ENCODE data around the gene DSCAM.
A peak's percentile ranks its signal among the peaks of the same experiment; 100 is the strongest.

The DSCAM gene

DNA sequence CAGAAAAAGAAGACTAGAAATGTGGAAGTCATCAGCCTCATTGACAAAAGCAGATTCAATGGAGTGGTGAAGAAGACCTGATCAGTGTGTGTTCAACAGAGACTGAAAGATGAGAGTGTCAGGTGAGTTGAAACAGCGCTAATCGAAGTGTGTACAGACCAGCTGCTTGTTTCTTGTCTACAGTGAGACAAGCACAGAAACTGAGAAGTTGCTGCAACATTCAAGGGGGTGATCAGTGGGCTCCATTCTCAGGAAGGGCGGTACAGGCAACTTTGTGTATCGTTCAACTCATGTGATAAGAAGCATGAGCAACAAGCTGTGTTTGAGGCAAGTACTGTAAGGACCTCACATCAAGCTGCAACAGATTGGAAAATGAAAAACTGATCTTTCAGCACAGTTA, 19.4 kb downstream of the DSCAM start:
- no peaks in the 10 kb centered on the region for H3K27me3 ChIP-seq
- H3K4me2 ChIP-seq = no peak overlapping the region
- no peaks in the 10 kb centered on the region for H4K20me1 ChIP-seq
- no peaks in the 10 kb centered on the region for H3K36me3 ChIP-seq
- no peak overlapping the region for H3K4me3 ChIP-seq
- no peak overlapping the region for H3K9ac ChIP-seq
- H3K9me3 ChIP-seq = no peaks in the 10 kb centered on the region
- H3K4me1 ChIP-seq = no peaks in the 10 kb centered on the region
- H3K27ac ChIP-seq = no peak overlapping the region
- TF ChIP-seq Cebpa-rat (IDR thresholded peaks at IDR 0.05) = no peak

GRCh38 chr21:40819071-40819900, 27.7 kb downstream of the DSCAM start:
- Histone ChIP-seq H3K36me3 (no peaks in the 10 kb centered on the region), H4K20me1 (no peaks in the 10 kb centered on the region), H3K9me3 (no peaks in the 10 kb centered on the region), H3K27ac (no peak overlapping the region), H3K4me2 (peak overlapping the region; percentile 30; the same call in 1 of the 2 replicates), H3K4me1 (peaks cover 10% of the 10 kb centered on the region), H3K9ac (no peak overlapping the region), H3K4me3 (no peak overlapping the region), H3K27me3 (no peaks in the 10 kb centered on the region)
- no peak for TF ChIP-seq Cebpa-rat (IDR thresholded peaks at IDR 0.05)

GRCh38 chr21:40813918-40814317, 33.0 kb downstream of the DSCAM start:
- Histone ChIP-seq H3K9me3 (no peaks in the 10 kb centered on the region), H3K4me1 (peaks cover 8% of the 10 kb centered on the region), H3K27ac (no peak overlapping the region), H3K27me3 (no peaks in the 10 kb centered on the region), H3K4me3 (no peak overlapping the region), H3K4me2 (no peak overlapping the region), H3K9ac (no peak overlapping the region), H4K20me1 (no peaks in the 10 kb centered on the region), H3K36me3 (no peaks in the 10 kb centered on the region)
- no peak for TF ChIP-seq Cebpa-rat (IDR thresholded peaks at IDR 0.05)

DNA sequence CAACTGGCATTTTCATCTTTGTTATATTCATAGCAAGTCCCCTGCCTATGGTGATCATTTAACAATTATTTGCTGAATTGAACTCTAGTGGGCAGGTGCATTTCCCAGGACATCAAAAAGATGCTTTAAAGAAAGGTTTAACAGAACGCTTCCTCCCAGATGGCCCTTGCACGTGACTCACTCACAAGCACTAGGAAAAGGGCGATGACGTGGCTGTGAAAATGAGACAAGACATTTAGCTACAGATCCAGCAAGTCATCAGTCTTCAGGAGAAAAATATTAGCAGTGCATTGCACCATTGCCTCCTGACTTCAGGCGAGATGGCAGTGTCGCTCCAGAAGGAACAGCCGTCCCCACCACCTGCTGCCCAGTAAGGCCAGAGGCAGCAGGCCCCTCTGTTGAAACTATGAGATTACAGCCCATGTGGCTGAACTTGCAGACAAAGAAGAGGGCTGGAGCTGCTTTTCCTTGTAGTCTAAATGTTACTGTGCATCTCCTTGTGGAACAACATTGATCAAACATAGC, 37.2 kb downstream of the DSCAM start:
- Histone ChIP-seq H3K4me3 (no peak overlapping the region), H3K36me3 (no peaks in the 10 kb centered on the region), H3K4me2 (no peak overlapping the region), H3K4me1 (no peaks in the 10 kb centered on the region), H3K9ac (no peak overlapping the region), H3K27me3 (no peaks in the 10 kb centered on the region), H3K9me3 (no peaks in the 10 kb centered on the region), H4K20me1 (no peaks in the 10 kb centered on the region), H3K27ac (no peak overlapping the region)
- no peak for TF ChIP-seq Cebpa-rat (IDR thresholded peaks at IDR 0.05)

- Histone ChIP-seq H3K9ac (no peak overlapping the region), H4K20me1 (no peaks in the 10 kb centered on the region), H3K4me3 (no peak overlapping the region), H3K4me1 (no peaks in the 10 kb centered on the region), H3K4me2 (no peak overlapping the region), H3K27me3 (no peaks in the 10 kb centered on the region), H3K27ac (no peak overlapping the region), H3K36me3 (no peaks in the 10 kb centered on the region), H3K9me3 (peaks cover 27% of the 10 kb centered on the region)
- TF ChIP-seq Cebpa-rat (IDR thresholded peaks at IDR 0.05) = no peak
Measured at GRCh38 chr21:40803101-40803500, 43.9 kb downstream of the DSCAM start.

GRCh38 chr21:40800126-40800525, 46.8 kb downstream of the DSCAM start:
- H3K9ac ChIP-seq = no peak overlapping the region
- H3K4me1 ChIP-seq = no peaks in the 10 kb centered on the region
- no peak for TF ChIP-seq Cebpa-rat (IDR thresholded peaks at IDR 0.05)
- H3K9me3 ChIP-seq = peaks cover 27% of the 10 kb centered on the region
- H3K27me3 ChIP-seq = no peaks in the 10 kb centered on the region
- no peaks in the 10 kb centered on the region for H4K20me1 ChIP-seq
- no peak overlapping the region for H3K27ac ChIP-seq
- H3K4me2 ChIP-seq = no peak overlapping the region
- H3K4me3 ChIP-seq = no peak overlapping the region
- H3K36me3 ChIP-seq = no peaks in the 10 kb centered on the region

GRCh38 chr21:40797891-40798290, 49.1 kb downstream of the DSCAM start:
- Histone ChIP-seq H3K36me3 (no peaks in the 10 kb centered on the region), H3K4me2 (no peak overlapping the region)
- TF ChIP-seq Cebpa-rat (IDR thresholded peaks at IDR 0.05) = no peak

DNA sequence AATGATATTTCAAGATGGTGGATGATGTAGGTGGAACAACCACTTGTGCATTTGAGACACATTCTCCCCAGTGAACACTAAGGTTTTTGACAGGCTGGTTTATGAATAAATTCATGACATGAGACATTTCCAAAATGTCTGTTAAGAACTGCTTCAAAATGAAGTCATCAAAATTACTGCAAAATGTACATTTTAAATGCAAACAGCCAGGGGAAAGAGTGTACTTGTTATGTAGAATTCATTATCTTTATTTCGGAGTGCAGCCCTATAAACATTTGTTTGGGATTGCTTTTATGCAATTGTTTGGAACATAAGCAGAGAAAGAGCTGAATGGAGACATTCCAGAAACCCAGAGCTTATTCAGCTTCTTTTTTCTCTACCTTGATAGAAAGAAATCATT, 49.5 kb downstream of the DSCAM start:
- no peaks in the 10 kb centered on the region for H4K20me1 ChIP-seq
- no peak overlapping the region for H3K9ac ChIP-seq
- no peak overlapping the region for H3K4me3 ChIP-seq
- peaks cover 27% of the 10 kb centered on the region for H3K9me3 ChIP-seq
- no peak overlapping the region for H3K27ac ChIP-seq
- no peaks in the 10 kb centered on the region for H3K4me1 ChIP-seq
- no peak overlapping the region for H3K4me2 ChIP-seq
- no peak for TF ChIP-seq Cebpa-rat (IDR thresholded peaks at IDR 0.05)
- H3K36me3 ChIP-seq = no peaks in the 10 kb centered on the region
- H3K27me3 ChIP-seq = no peaks in the 10 kb centered on the region

More at GRCh38 chr21:40797891-40798290, 49.1 kb downstream of the DSCAM start:
- H3K4me3 ChIP-seq = no peak overlapping the region
- no peaks in the 10 kb centered on the region for H3K4me1 ChIP-seq
- H4K20me1 ChIP-seq = no peaks in the 10 kb centered on the region
- no peak overlapping the region for H3K9ac ChIP-seq
- H3K27ac ChIP-seq = no peak overlapping the region
- H3K9me3 ChIP-seq = peaks cover 27% of the 10 kb centered on the region
- no peaks in the 10 kb centered on the region for H3K27me3 ChIP-seq

DNA sequence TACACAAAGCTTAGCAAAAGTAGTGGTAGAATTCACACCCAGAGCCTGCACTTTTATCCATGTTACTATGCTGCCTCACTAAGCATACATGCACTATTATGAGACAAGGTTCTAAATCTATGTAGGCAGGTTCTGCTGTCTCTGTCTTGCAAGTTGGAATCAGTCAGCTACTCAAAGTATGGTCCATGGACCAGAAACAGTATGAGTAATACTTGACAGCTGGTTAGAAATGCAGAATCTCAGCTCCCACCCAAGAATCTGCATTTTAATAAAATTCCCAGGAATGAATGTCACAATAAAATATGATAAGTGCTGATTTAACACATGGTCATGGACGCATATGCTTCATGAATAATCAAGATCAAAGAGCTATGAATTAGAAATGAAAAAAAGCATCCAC, 50.5 kb downstream of the DSCAM start:
- H3K27me3 ChIP-seq = no peaks in the 10 kb centered on the region
- H3K9me3 ChIP-seq = peaks cover 21% of the 10 kb centered on the region
- no peaks in the 10 kb centered on the region for H3K4me1 ChIP-seq
- no peaks in the 10 kb centered on the region for H4K20me1 ChIP-seq
- H3K36me3 ChIP-seq = no peaks in the 10 kb centered on the region
- TF ChIP-seq Cebpa-rat (IDR thresholded peaks at IDR 0.05) = no peak
- H3K27ac ChIP-seq = no peak overlapping the region
- H3K4me2 ChIP-seq = no peak overlapping the region
- no peak overlapping the region for H3K9ac ChIP-seq
- no peak overlapping the region for H3K4me3 ChIP-seq

DNA sequence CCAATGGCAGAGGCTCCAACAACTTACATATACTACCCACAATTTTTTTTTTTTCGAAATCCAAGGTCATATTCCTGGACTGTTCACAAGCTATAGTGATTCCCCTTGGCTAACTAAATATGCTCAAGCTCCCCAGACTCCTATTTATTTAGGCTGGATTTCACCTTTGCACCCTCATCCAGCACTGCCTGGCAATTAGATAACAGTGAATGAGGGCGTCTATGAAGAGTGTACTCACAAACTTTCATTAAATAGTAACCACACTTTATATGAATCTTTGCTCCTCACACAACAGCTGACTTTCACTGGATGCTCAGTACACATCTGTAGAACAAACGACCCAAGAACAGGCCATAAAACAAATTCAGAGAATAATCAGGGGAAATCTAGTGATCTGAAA, 51.6 kb downstream of the DSCAM start:
- no peak overlapping the region for H3K9ac ChIP-seq
- H3K27me3 ChIP-seq = no peaks in the 10 kb centered on the region
- H3K4me3 ChIP-seq = no peak overlapping the region
- H3K4me1 ChIP-seq = no peaks in the 10 kb centered on the region
- H3K4me2 ChIP-seq = no peak overlapping the region
- no peak overlapping the region for H3K27ac ChIP-seq
- TF ChIP-seq Cebpa-rat (IDR thresholded peaks at IDR 0.05) = no peak
- no peaks in the 10 kb centered on the region for H3K36me3 ChIP-seq
- H4K20me1 ChIP-seq = no peaks in the 10 kb centered on the region
- peaks cover 10% of the 10 kb centered on the region for H3K9me3 ChIP-seq

Data from BLaER1 (cell line).